ENCODE results near the gene CFAP99.

The CFAP99 gene

GRCh38 chr4:2390784-2391421 is 27.9 kb upstream of the CFAP99 start:
- no peak for DNase-seq (ENCODE audit: low read depth in 2 of 2, low spot score in 1 of 2)

- DNase-seq (ENCODE audit: low read depth in 2 of 2, low spot score in 1 of 2) = no peak
Measured at GRCh38 chr4:2393353-2394270, 25.1 kb upstream of the CFAP99 start.

DNA sequence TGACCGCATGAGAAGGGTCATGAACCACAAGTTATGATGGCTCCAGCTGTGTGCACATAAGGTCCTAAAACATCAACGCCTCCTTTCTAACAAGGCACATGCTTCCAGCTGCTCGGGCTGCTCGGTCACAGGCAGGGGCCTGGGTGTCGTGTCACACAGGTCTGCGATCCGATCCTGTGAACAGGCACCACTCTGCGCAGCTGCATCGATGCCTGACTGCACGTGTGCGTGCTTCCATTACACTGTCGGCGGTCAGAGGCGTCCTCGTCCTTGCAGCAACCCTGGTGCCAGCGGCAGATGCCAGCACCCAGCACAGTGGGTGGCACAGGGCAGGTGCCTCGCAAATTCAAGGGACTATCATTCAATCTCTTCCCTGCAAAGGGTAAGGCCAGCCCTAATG is 24.2 kb upstream of the CFAP99 start:
- DNase-seq (ENCODE audit: low read depth in 2 of 2, low spot score in 1 of 2) = no peak

DNA sequence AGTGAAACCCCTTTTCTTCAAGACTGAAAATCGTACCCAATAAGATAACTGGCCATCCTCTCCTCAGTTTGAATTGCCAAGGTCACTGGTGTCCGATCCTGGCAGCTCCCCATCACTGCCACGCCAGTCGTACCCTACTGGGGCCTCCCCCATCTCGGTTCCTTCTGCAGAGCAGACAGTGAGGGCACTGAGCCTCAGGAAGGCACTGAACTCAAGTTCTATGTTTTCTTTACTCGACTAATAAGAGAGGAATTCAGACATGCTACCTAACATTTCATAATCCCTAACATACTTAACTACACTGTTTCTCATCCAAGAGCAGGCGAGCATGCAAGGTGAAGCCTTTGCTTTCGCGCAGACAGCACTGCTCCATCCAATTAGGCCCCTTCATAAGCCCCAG is 23.7 kb upstream of the CFAP99 start:
- DNase-seq (ENCODE audit: low read depth in 2 of 2, low spot score in 1 of 2) = no peak

GRCh38 chr4:2395584-2395983 is 23.2 kb upstream of the CFAP99 start:
- no peak for DNase-seq (ENCODE audit: low read depth in 2 of 2, low spot score in 1 of 2)

GRCh38 chr4:2396781-2397368 is 21.9 kb upstream of the CFAP99 start:
- no peak for DNase-seq (ENCODE audit: low read depth in 2 of 2, low spot score in 1 of 2)

- DNase-seq (ENCODE audit: low read depth in 2 of 2, low spot score in 1 of 2) = no peak
Measured at GRCh38 chr4:2397596-2398379, 21.0 kb upstream of the CFAP99 start.

GRCh38 chr4:2399216-2399615 is 19.5 kb upstream of the CFAP99 start:
- no peak for DNase-seq (ENCODE audit: low read depth in 2 of 2, low spot score in 1 of 2)

GRCh38 chr4:2399631-2400190 is 19.0 kb upstream of the CFAP99 start:
- DNase-seq (ENCODE audit: low read depth in 2 of 2, low spot score in 1 of 2) = no peak

GRCh38 chr4:2400841-2401609 is 17.7 kb upstream of the CFAP99 start:
- no peak for DNase-seq (ENCODE audit: low read depth in 2 of 2, low spot score in 1 of 2)

GRCh38 chr4:2401610-2401983 is 17.2 kb upstream of the CFAP99 start:
- DNase-seq (ENCODE audit: low read depth in 2 of 2, low spot score in 1 of 2) = no peak

DNA sequence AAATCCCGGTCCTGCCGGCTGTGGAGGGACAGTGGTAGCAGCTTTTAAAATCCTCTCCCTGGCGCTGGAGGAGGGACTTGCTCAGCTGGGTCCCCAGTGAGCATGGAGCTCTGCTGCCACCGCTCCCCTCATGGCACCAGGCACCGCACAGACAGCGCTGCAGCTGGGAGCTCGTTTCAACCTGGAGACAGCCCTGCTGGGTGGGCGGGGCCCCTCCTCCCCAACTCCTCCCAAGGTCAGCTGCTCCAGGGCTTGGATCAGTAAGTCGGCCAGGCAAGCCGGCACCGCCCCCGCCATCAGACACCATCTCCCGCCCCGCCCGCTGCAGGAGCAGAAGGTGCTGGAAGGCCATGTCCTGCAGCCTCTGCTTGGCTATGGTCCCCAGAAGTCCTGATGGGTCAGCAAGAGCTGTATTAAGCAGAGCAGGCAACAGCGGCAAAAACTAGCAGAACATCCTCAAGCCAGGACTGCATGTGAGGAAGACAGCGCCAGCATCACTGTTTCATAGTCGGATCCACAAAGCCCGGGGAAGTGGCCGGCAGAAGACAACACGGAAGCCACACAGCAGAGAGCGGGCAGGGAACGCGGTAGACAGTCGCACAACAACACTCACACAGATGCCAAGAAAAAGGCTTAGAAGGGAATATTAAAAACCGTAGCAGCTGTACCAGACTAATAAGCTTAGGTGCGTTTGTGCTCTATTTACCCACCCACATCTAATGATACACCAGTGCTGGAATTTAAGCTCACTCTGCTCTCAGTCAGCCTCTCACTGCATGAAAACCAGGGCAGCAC is 16.5 kb upstream of the CFAP99 start:
- no peak for DNase-seq (ENCODE audit: low read depth in 2 of 2, low spot score in 1 of 2)

DNA sequence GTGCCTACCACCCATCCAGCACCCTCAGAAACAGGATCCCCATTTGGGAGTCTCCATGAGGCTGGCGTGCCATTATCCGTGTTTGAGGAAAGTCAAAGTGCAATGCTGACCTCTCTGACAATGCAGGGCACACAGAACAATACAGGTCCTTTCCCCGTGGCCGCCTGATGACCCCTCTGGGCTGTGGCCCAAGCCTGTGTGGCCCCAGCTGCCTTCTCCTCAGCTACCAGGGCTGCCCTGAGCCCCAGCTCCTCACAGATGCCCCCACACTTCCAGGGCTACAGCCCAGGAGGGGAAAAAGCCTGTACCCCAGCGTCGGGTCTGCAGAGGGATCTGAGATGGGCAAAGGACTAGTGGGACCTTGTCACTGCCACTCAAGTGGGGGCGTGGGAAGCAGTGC is 15.8 kb upstream of the CFAP99 start:
- no peak for DNase-seq (ENCODE audit: low read depth in 2 of 2, low spot score in 1 of 2)

DNA sequence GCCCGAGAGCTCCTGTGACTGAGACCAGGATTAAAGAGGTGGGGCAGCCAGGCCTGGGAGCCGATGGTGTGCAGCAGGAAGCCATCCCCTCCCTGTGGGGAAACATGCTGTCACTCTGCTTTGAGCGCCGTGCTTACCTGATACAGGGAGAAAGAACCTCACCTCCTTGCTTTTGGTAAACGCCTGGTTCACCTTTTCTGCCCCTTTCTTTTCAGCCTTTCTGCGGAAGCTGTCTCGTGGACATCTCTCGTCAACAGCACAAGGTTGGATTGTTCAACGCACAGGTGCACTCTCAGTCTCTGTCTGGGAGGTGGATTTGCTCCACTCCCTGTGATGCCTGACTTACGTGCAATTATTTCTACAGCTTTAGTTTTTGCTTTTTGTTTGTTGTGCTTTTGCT is 12.3 kb upstream of the CFAP99 start:
- DNase-seq (ENCODE audit: low read depth in 2 of 2, low spot score in 1 of 2) = no peak

GRCh38 chr4:2406920-2407319 is 11.8 kb upstream of the CFAP99 start:
- no peak for DNase-seq (ENCODE audit: low read depth in 2 of 2, low spot score in 1 of 2)

DNA sequence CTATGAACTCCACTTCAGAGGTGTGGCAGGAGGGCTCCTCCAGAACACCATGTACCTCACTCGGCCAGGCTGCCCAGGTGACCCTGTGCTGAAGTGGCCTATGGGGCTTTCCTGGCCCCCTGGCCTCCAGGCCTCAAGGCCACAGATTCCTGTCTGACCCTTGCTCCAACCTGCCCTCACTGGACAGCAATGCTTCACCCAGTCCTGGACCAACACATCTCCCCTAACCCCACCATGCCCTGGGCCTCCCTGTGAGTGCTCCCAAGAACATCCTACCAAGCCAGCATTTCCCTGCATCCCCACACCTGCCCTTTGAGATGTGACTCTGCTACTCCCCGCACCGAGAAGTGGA is 10.8 kb upstream of the CFAP99 start:
- no peak for DNase-seq (ENCODE audit: low read depth in 2 of 2, low spot score in 1 of 2)

DNA sequence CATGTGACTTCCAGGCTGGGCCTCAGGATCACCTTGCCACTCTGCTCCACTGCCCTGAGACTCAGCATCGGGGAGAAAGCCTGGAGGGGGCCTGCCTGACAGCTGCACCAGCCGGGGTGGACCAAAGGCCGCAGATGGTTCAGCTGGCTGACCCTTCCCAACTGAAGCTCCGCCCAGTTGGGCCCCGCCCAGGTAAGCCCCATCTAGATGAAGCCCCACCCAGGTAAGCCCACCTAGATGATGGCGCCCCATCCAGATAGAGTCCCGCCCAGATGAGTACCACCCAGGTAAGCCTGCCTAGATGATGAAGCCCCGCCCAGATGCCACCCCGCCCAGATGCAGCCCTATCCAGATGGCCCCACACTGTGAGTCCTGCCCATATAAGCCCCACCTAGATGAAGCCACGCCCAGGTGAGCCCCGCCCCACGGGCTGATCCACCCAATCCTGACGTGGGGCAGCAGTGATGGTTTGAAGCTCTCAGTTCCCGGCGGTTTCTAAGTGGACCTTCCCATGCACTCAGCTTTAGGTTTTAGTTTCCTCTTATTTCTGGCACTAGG is 10.3 kb upstream of the CFAP99 start:
- DNase-seq (ENCODE audit: low read depth in 2 of 2, low spot score in 1 of 2) = no peak

DNA sequence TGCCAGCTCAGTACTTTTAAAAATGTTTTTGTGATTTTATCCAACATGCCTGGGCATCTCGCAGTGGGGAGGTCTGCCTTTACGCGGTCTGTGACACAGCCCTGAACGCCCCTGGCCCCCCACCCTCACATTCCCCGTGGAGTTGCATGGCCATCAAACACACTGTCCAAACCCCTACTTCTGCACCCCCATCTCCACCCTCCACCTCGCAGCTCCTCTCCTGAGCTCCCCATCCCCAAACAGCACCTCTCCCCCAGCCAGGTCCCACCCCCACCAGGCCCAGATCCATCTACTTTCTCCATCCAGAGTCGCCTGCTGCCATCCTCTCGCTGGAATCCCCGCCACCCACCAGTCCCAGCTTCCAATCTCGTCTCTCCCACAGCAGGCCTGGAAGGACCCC is 9.8 kb upstream of the CFAP99 start:
- no peak for DNase-seq (ENCODE audit: low read depth in 2 of 2, low spot score in 1 of 2)

GRCh38 chr4:2409381-2409783 is 9.4 kb upstream of the CFAP99 start:
- DNase-seq (ENCODE audit: low read depth in 2 of 2, low spot score in 1 of 2) = no peak
